ENCODE results near the gene ICE1. TPM values are rescaled to one million over a fixed set of nuclear protein-coding genes. Genes with fewer than 3 reads are reported as not detected.

ICE1 gene
- total RNA-seq, 2 experiments from 2014 or later = 37.6 to 39.1 TPM

DNA sequence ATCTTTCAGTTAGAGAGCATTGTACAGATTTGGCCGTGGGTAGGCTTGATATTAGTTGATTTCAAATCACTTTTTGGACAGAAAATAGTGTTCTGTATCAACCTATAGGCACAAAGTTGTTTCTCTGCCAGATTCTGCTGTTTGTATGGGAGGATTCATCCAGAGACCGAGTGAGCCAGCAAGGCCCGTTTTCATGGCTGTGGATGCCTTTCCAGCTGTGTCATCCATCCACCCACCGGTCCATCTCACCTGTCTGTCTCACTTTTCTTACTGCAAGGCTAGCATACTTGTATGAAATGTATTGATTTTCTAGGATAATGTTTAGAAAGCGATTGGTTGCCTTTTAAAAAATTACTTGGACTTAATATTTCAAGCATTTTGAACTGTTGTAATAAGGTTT, 34.4 kb downstream of the ICE1 start:
- no peaks in the 10 kb centered on the region for H3K27me3 ChIP-seq (ENCODE audit: control insufficient read depth in 1 of 2, insufficient read depth in 2 of 2, low read length in 2 of 2)
- no peaks in the 10 kb centered on the region for H3K4me1 Mint-ChIP-seq (ENCODE audit: low read depth)
- H3K36me3 Mint-ChIP-seq (ENCODE audit: low read depth) = peaks cover 95% of the 10 kb centered on the region
- no peaks in the 10 kb centered on the region for H3K4me1 ChIP-seq (ENCODE audit: insufficient read depth, low read length)
- ATAC-seq (ENCODE audit: poor library complexity) (no peak), DNase-seq (no peak)
- POLR2A ChIA-PET = no interaction called here
- no peaks in the 10 kb centered on the region for H3K9me3 ChIP-seq (ENCODE audit: control insufficient read depth in 1 of 2, insufficient read depth in 1 of 2, low read length in 2 of 2)
- H3K27ac Mint-ChIP-seq = no peak overlapping the region
- peaks cover 81% of the 10 kb centered on the region for H3K36me3 ChIP-seq (ENCODE audit: insufficient read depth, low read length)
- intact Hi-C loops (cut with DNase I, micrococcal nuclease) = no loop called here
- H3K4me3 ChIP-seq (ENCODE audit: low read length) = no peak overlapping the region
- no peak overlapping the region for H3K27ac ChIP-seq (ENCODE audit: low read depth in 1 of 2, low read length in 2 of 2)
- CTCF ChIA-PET = no interaction called here
- no peaks in the 10 kb centered on the region for H3K9me3 Mint-ChIP-seq
- H3K4me3 Mint-ChIP-seq = no peak overlapping the region
- TF ChIP-seq, protein P1, sequence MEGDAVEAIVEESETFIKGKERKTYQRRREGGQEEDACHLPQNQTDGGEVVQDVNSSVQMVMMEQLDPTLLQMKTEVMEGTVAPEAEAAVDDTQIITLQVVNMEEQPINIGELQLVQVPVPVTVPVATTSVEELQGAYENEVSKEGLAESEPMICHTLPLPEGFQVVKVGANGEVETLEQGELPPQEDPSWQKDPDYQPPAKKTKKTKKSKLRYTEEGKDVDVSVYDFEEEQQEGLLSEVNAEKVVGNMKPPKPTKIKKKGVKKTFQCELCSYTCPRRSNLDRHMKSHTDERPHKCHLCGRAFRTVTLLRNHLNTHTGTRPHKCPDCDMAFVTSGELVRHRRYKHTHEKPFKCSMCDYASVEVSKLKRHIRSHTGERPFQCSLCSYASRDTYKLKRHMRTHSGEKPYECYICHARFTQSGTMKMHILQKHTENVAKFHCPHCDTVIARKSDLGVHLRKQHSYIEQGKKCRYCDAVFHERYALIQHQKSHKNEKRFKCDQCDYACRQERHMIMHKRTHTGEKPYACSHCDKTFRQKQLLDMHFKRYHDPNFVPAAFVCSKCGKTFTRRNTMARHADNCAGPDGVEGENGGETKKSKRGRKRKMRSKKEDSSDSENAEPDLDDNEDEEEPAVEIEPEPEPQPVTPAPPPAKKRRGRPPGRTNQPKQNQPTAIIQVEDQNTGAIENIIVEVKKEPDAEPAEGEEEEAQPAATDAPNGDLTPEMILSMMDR (IDR thresholded peaks at IDR 0.05) = no peak
- no peaks in the 10 kb centered on the region for H3K27me3 Mint-ChIP-seq

DNA sequence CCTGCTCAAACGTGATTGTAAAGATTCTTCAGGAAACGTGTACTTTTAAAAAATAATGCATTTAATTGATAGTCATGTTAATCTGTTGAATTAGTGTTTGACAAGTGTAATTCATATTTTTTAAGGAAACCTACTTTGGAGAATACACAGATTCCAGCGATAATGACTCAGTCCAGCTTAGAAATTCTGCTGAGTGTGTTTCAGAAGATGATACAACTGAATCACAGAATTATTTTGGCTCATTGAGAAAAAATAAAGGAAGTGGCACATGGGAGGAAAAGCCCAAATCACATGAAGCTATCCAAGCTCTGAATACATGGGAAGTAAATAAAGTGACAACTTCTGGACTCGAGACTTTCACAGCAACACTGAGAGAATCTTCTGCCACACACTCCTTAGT, 37.8 kb downstream of the ICE1 start:
- H3K9me3 Mint-ChIP-seq = no peaks in the 10 kb centered on the region
- H3K4me3 Mint-ChIP-seq = no peak overlapping the region
- Histone ChIP-seq H3K4me3 (ENCODE audit: low read length) (no peak overlapping the region), H3K27ac (ENCODE audit: low read depth in 1 of 2, low read length in 2 of 2) (no peak overlapping the region), H3K27me3 (ENCODE audit: control insufficient read depth in 1 of 2, insufficient read depth in 2 of 2, low read length in 2 of 2) (no peaks in the 10 kb centered on the region), H3K9me3 (ENCODE audit: control insufficient read depth in 1 of 2, insufficient read depth in 1 of 2, low read length in 2 of 2) (no peaks in the 10 kb centered on the region), H3K36me3 (ENCODE audit: insufficient read depth, low read length) (peaks cover 91% of the 10 kb centered on the region), H3K4me1 (ENCODE audit: insufficient read depth, low read length) (no peaks in the 10 kb centered on the region)
- ATAC-seq (ENCODE audit: poor library complexity) (no peak), DNase-seq (no peak)
- ChIA-PET POLR2A (no interaction called here), CTCF (no interaction called here)
- TF ChIP-seq, protein P1 (IDR thresholded peaks at IDR 0.05) = no peak
- H3K4me1 Mint-ChIP-seq (ENCODE audit: low read depth) = no peaks in the 10 kb centered on the region
- intact Hi-C loops (cut with DNase I, micrococcal nuclease) = no loop called here
- no peak overlapping the region for H3K27ac Mint-ChIP-seq
- peaks cover 99% of the 10 kb centered on the region for H3K36me3 Mint-ChIP-seq (ENCODE audit: low read depth)
- H3K27me3 Mint-ChIP-seq = no peaks in the 10 kb centered on the region

DNA sequence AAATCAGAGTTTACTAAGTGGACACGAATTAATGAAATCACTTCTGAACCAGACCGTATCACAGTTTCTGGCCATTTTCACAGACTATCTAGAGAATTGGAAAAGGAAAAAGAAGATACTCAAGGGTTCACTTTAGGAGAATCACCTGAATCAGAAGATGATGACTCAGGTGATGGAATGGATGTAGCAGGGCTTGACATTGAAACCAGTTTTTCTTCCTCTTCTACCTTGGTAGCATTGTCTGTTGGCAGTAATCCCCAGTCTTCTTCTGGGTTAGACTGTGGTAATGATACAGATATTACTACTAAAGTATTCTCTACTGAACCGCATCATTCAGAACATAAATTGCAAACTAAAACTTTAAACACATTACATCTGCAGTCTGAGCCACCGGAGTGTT, 38.5 kb downstream of the ICE1 start:
- TF ChIP-seq, protein P1 (IDR thresholded peaks at IDR 0.05) = no peak
- no peak overlapping the region for H3K27ac ChIP-seq (ENCODE audit: low read depth in 1 of 2, low read length in 2 of 2)
- no peak overlapping the region for H3K4me3 ChIP-seq (ENCODE audit: low read length)
- H3K4me3 Mint-ChIP-seq = no peak overlapping the region
- H3K27me3 Mint-ChIP-seq = no peaks in the 10 kb centered on the region
- intact Hi-C loops (cut with DNase I, micrococcal nuclease) = no loop called here
- DNase-seq (no peak), ATAC-seq (ENCODE audit: poor library complexity) (no peak)
- H3K27me3 ChIP-seq (ENCODE audit: control insufficient read depth in 1 of 2, insufficient read depth in 2 of 2, low read length in 2 of 2) = no peaks in the 10 kb centered on the region
- ChIA-PET POLR2A (no interaction called here), CTCF (no interaction called here)
- no peak overlapping the region for H3K27ac Mint-ChIP-seq
- no peaks in the 10 kb centered on the region for H3K9me3 ChIP-seq (ENCODE audit: control insufficient read depth in 1 of 2, insufficient read depth in 1 of 2, low read length in 2 of 2)
- peaks cover 89% of the 10 kb centered on the region for H3K36me3 ChIP-seq (ENCODE audit: insufficient read depth, low read length)
- peaks cover 97% of the 10 kb centered on the region for H3K36me3 Mint-ChIP-seq (ENCODE audit: low read depth)
- no peaks in the 10 kb centered on the region for H3K4me1 ChIP-seq (ENCODE audit: insufficient read depth, low read length)
- no peaks in the 10 kb centered on the region for H3K9me3 Mint-ChIP-seq
- H3K4me1 Mint-ChIP-seq (ENCODE audit: low read depth) = no peaks in the 10 kb centered on the region

All from CD4-positive, alpha-beta T cell (primary cell).